WERI-Rb-1 (cell line): ENCODE measurements around the gene EAPP.
"Not testable (repeated sequence)": the region's sequence is repeated elsewhere in the genome, so short reads cannot be mapped to it uniquely, and the experiment has no call there.

Experiments
- DNase-seq: peaks from one replicate; pipeline ENCODE4 v3.0.0-alpha.2; 2020
- H3K27ac ChIP-seq: fragments of 250-450 bp; sonication (Bioruptor Pico); 2 replicates; pipeline ENCODE4 v1.5.1; 2020; ENCODE audit warnings: mild to moderate bottlenecking, moderate library complexity
- H3K27me3 ChIP-seq: fragments of 250-450 bp; sonication (Bioruptor Pico); 2 replicates; pipeline ENCODE4 v1.5.1; 2021; ENCODE audit warnings: mild to moderate bottlenecking, low read depth, moderate library complexity; ENCODE audit not compliant: insufficient read depth, severe bottlenecking
- H3K36me3 ChIP-seq: fragments of 250-450 bp; sonication (Bioruptor Pico); 2 replicates; pipeline ENCODE4 v1.5.1; 2020; ENCODE audit warnings: mild to moderate bottlenecking, moderate library complexity
- H3K4me3 ChIP-seq: 2 replicates; pipeline ENCODE4 v1.5.1; 2011; ENCODE audit warnings: low read depth, mild to moderate bottlenecking, control low read depth, low read length
- H3K9me3 ChIP-seq: fragments of 250-450 bp; sonication (Bioruptor Pico); 2 replicates; pipeline ENCODE4 v1.5.1; 2021; ENCODE audit warnings: mild to moderate bottlenecking, moderate library complexity; ENCODE audit not compliant: severe bottlenecking
- TF ChIP-seq, protein P1 (sequence below): IDR thresholded peaks from 2 replicates; pipeline ENCODE4 v1.5.1; 2011; ENCODE audit warnings: low read depth, mild to moderate bottlenecking, control low read depth, inconsistent platforms, low read length

The EAPP gene

DNA sequence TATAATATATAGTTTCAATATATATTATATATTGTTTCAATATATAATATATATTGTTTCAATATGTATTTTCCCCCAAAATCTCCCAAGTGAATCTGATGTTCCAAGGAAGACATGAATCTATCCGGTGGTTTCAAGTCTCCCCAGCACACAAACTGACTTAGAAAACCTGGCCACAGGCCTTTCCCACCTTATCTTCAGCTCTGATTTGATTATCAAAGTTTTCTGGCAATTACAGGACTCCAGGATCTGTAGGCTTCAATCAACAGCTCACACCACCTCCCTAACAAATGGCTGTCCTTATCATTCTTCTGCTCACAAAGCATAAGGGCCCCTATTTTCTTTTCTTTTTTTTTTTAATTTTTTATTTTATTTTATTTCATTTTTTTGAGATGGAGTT is 54.8 kb downstream of the EAPP start:
- no peaks in the 10 kb centered on the region for H3K36me3 ChIP-seq
- H3K4me3 ChIP-seq = no peak overlapping the region
- no peaks in the 10 kb centered on the region for H3K9me3 ChIP-seq
- H3K27me3 ChIP-seq = no peaks in the 10 kb centered on the region
- H3K27ac ChIP-seq = no peak overlapping the region
- TF ChIP-seq, protein P1, sequence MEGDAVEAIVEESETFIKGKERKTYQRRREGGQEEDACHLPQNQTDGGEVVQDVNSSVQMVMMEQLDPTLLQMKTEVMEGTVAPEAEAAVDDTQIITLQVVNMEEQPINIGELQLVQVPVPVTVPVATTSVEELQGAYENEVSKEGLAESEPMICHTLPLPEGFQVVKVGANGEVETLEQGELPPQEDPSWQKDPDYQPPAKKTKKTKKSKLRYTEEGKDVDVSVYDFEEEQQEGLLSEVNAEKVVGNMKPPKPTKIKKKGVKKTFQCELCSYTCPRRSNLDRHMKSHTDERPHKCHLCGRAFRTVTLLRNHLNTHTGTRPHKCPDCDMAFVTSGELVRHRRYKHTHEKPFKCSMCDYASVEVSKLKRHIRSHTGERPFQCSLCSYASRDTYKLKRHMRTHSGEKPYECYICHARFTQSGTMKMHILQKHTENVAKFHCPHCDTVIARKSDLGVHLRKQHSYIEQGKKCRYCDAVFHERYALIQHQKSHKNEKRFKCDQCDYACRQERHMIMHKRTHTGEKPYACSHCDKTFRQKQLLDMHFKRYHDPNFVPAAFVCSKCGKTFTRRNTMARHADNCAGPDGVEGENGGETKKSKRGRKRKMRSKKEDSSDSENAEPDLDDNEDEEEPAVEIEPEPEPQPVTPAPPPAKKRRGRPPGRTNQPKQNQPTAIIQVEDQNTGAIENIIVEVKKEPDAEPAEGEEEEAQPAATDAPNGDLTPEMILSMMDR = no peak
- no peak for DNase-seq

DNA sequence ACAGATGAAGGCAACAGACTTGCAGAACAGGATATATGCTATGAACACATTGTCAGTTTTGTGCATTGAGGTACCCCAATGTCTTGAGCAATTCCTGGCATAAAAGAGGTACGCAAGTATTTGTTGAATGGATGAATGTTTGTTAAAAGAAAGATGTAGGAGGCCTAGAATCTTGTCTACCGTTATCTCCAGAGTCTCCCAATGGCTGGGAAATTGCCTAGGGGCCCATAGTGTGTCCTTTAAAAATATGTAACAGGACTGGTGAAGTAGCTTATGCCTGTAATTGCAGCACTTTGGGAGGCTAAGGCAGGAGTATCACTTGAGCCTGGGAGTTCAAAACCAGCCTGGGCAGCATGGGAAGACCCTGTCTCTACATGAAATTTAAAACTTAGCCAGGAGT is 57.0 kb downstream of the EAPP start:
- no peaks in the 10 kb centered on the region for H3K9me3 ChIP-seq
- TF ChIP-seq, protein P1 = no peak

DNA sequence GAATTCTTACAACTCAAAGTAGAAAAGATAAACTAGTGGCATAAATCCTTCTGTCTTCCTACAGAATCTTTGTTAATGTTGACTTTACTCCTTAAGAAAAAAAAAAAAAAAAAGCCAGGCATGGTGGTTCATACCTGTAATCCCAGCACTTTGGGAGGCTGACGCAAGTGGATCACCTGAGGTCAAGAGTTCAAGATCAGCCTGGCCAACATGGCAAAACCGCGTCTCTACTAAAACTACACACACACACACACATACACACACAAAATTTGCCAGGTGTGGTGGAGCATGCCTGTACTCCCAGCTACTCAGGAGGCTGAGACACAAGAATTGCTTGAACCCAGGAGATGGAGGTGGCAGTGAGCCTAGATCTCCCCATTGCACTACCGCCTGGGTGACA is 59.8 kb downstream of the EAPP start:
- no peak overlapping the region for H3K27ac ChIP-seq
- no peaks in the 10 kb centered on the region for H3K9me3 ChIP-seq
- no peaks in the 10 kb centered on the region for H3K27me3 ChIP-seq
- TF ChIP-seq, protein P1 = no peak
- H3K4me3 ChIP-seq = no peak overlapping the region
- DNase-seq = no peak
- no peaks in the 10 kb centered on the region for H3K36me3 ChIP-seq

More for the DNA sequence above, 57.0 kb downstream of the EAPP start:
- H3K27ac ChIP-seq = no peak overlapping the region
- no peak overlapping the region for H3K4me3 ChIP-seq
- H3K27me3 ChIP-seq = no peaks in the 10 kb centered on the region
- DNase-seq = no peak
- H3K36me3 ChIP-seq = no peaks in the 10 kb centered on the region

DNA sequence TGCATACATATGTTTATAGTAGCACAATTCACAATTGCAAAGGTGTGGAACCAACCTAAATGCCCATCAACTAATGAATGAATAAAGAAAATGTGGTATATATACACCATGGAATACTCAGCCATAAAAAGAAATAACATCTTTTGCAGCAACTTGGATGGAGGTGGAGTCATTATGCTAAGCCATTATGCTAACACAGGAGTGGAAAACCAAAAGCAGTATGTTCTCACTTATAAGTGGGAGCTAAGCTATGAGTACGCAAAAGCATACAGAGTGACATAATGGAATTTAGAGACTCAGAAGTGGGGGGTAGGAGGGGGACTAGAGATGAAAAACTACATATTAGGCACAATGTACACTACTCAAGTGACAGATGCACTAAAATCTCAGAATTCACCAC is 61.2 kb downstream of the EAPP start:
- TF ChIP-seq, protein P1 = no peak
- Histone ChIP-seq H3K4me3 (no peak overlapping the region), H3K27me3 (no peaks in the 10 kb centered on the region), H3K9me3 (no peaks in the 10 kb centered on the region), H3K36me3 (no peaks in the 10 kb centered on the region), H3K27ac (no peak overlapping the region)
- DNase-seq = no peak

DNA sequence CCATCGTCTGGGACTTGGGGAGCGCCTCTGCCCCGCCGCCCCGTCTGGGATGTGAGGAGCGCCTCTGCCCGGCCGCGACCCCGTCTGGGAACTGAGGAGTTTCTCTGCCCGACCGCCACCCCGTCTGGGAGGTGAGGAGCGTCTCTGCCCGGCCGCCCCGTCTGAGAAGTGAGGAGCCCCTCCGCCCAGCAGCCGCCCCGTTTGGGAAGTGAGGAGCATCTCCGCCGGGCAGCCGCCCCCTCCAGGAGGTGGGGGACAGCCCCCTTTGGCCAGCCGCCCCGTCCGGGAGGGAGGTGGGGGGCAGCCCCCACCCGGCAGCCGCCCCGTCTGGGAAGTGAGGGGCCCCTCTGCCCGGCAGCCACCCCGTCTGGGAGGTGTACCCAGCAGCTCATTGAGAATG is 63.5 kb downstream of the EAPP start:
- not testable (repeated sequence) for H3K4me3 ChIP-seq, H3K27me3 ChIP-seq, H3K36me3 ChIP-seq, DNase-seq, H3K27ac ChIP-seq, H3K9me3 ChIP-seq

DNA sequence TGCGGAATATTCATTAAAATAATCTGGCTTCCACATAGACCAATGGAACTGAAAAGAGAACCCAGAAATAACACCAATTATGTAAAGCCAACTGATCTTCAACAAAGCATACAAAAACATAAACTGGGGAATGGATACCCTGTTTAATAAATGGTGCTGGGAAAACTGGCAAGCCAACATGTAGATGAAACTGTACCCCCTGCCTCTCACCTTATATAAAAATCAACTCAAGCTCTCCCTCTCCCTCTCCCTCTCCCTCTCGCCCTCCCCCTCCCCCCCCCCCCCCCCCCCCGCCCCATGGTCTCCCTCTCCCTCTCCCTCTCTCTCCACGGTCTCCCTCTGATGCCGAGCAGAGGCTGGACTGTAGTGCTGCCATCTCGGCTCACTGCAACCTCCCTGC is 64.3 kb downstream of the EAPP start:
- no peak for DNase-seq
- H3K9me3 ChIP-seq = no peaks in the 10 kb centered on the region
- no peak overlapping the region for H3K27ac ChIP-seq
- no peak overlapping the region for H3K4me3 ChIP-seq
- no peaks in the 10 kb centered on the region for H3K36me3 ChIP-seq
- TF ChIP-seq, protein P1 = no peak
- H3K27me3 ChIP-seq = no peaks in the 10 kb centered on the region
